H1 (cell line): ENCODE results near the gene CCDC71L. TPM values are rescaled to one million over a fixed set of nuclear protein-coding genes. Genes with fewer than 3 reads are reported as not detected.

Experiments
- EZH2 ChIP-seq: fragments of 200-600 bp; sonication (generic); IDR thresholded peaks from 2 replicates; pipeline ENCODE4 v1.7.1; 2012; ENCODE audit warnings: low read depth, mild to moderate bottlenecking, moderate library complexity, low read length, inconsistent platforms; ENCODE audit not compliant: severe bottlenecking
- SRF ChIP-seq: IDR thresholded peaks from 2 replicates; pipeline ENCODE4 v1.6.1; 2011; ENCODE audit warnings: mild to moderate bottlenecking, low read depth, low read length, moderate library complexity
- SUZ12 ChIP-seq: fragments of 200-600 bp; sonication (generic); IDR thresholded peaks from 2 replicates; pipeline ENCODE4 v1.6.1; 2012; ENCODE audit warnings: mild to moderate bottlenecking, inconsistent platforms, low read length, moderate library complexity, mixed read lengths
- USF2 ChIP-seq: IDR thresholded peaks from 2 replicates; pipeline ENCODE4 v1.6.1; 2011; ENCODE audit warnings: low read length, improper control_type of control experiment
- ZNF274 ChIP-seq: IDR thresholded peaks from 2 replicates; pipeline ENCODE4 v1.7.0; 2012; ENCODE audit warnings: low read length, borderline replicate concordance; ENCODE audit errors: extremely low read depth
- polyA plus RNA-seq, 7 experiments: library from polyadenylated mRNA; depleted of rRNA in 3 of 7; stranded (reverse) in 5 of 7; unstranded in 2 of 7; fragments of >200 nt in 5 of 7; fragments of 200-250 nt in 2 of 7; gene quantifications; 1 replicate in 5 of 7; 2 replicates in 1 of 7; 4 replicates in 1 of 7; pipeline versions ENCODE4 v1.2.1 to v1.2.3, GENCODE V29; 2011 to 2013; ENCODE audit warnings: missing spikeins in 2 of 7, mixed read lengths in 2 of 7
- total RNA-seq: library from RNA; stranded (reverse); fragmentation: NEBNext Ultra II Directional; extraction: Animal tissue kit (Norgen Biotek cat#: 25700); gene quantifications from 2 replicates; pipeline ENCODE4 v1.2.1, GENCODE V29; 2021

The CCDC71L gene
- total and polyA plus RNA-seq, 2 of the 8 experiments (the other 6 are each of a cell fraction or from before 2014, with no cell fraction given), result 12.5 to 16.7 TPM

- TF ChIP-seq ZNF274 (no peak), EZH2 (no peak), USF2 (no peak), SUZ12 (no peak), SRF (no peak)
Measured at GRCh38 chr7:106658316-106659165, 2.4 kb downstream of the CCDC71L start (continued).
